Thyroid gland (tissue), 4 donors: ENCODE measurements around the gene CSMD2.

ENCODE experiments used
- CTCF ChIP-seq, 6 experiments: fragments of 200-600 bp in 3 of 6; fragments of 450-650 bp in 3 of 6; sonication (generic) in 3 of 6; IDR thresholded peaks; one replicate each; pipeline ENCODE4 v1.5.1; 2016 to 2019; ENCODE audit warnings: antibody characterized with exemption in 6 of 6, mild to moderate bottlenecking in 2 of 6, inconsistent platforms in 1 of 6, moderate library complexity in 1 of 6
- POLR2A ChIP-seq, 2 donors: fragments of 450-650 bp; IDR thresholded peaks; one replicate each; pipeline ENCODE4 v1.6.1; 2017; ENCODE audit warnings: antibody characterized with exemption in 2 of 2, mild to moderate bottlenecking in 2 of 2, moderate library complexity in 1 of 2

GRCh38 chr1:33738976-33739375, 426.1 kb downstream of the CSMD2 start:
- TF ChIP-seq CTCF (IDR thresholded peaks at IDR 0.05) (no peak), POLR2A (IDR thresholded peaks at IDR 0.05) (no peak)
